Ovary (tissue), 3 donors: ENCODE measurements around the gene MYT1.

Experiments used
- CTCF ChIP-seq, 3 donors: fragments of 450-650 bp in 2 of 3; fragments of 200-600 bp in 1 of 3; IDR thresholded peaks; one replicate each; pipeline versions ENCODE4 v1.5.1 to v1.8.0; 2016 to 2022; ENCODE audit warnings: antibody characterized with exemption in 3 of 3, mild to moderate bottlenecking in 1 of 3
- EP300 ChIP-seq: sonication (generic); formaldehyde crosslinking; IDR thresholded peaks from one replicate; pipeline ENCODE4 v1.6.1; 2017; ENCODE audit warnings: antibody characterized with exemption
- POLR2A ChIP-seq: fragments of 450-650 bp; IDR thresholded peaks from one replicate; pipeline ENCODE4 v1.6.1; 2017; ENCODE audit warnings: antibody characterized with exemption, mild to moderate bottlenecking, moderate library complexity
- donor health status: DM: no; HTN: no; CAD: no.

DNA sequence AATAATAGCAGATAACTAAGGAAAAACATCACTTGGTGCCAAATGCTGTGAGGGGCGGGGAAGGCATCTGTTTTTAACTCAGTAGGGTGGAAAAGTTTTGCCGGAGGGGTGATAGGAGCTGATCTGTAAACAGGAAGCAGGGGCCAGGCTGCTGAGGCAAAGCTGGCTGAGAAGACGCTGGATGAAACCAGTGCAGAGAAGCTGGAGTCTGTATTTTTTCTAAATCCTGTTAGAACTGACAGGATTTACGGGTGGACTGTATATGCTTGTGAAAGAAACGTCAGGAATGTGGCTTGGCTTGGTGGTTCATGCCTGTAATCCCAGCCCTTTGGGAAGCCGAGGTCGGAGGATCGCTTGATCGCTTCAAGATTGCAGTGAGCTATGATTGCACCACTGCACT lies 96.9 kb downstream of the MYT1 start:
- TF ChIP-seq CTCF (IDR thresholded peaks at IDR 0.05) (no peak), POLR2A (no peak), EP300 (no peak)
